Adrenal gland (tissue), 12 donors: ENCODE data around the gene NUP85. TPM values are rescaled to one million over a fixed set of nuclear protein-coding genes. Genes with fewer than 3 reads are reported as not detected.

ENCODE experiments used
- DNase-seq, 7 donors: peaks; one replicate each; pipeline ENCODE4 v3.0.0-alpha.2; 2019 to 2020
- H3K27ac ChIP-seq, 5 donors: fragments of 200-600 bp; sonication (generic) in 4 of 5; 1 replicate in 3 of 5; 2 replicates in 2 of 5; pipeline versions ENCODE4 v1.5.1 to v1.8.0; 2016 to 2020; ENCODE audit warnings: mild to moderate bottlenecking in 1 of 5
- H3K27me3 ChIP-seq: fragments of 200-600 bp; 2 replicates; pipeline ENCODE4 v1.8.0; 2021
- H3K36me3 ChIP-seq, 2 donors: fragments of 200-600 bp; replicated peaks in 1 of 2; 1 replicate in 1 of 2; 2 replicates in 1 of 2; pipeline versions ENCODE4 v1.5.1 to v1.8.0; 2018 to 2022
- H3K4me1 ChIP-seq, 2 donors: fragments of 200-600 bp; replicated peaks in 1 of 2; 1 replicate in 1 of 2; 2 replicates in 1 of 2; pipeline versions ENCODE4 v1.5.1 to v1.8.0; 2018 to 2021
- H3K4me3 ChIP-seq, 4 donors: fragments of 200-600 bp; sonication (generic) in 3 of 4; one replicate each; pipeline ENCODE4 v1.5.1; 2016 to 2018
- H3K9me3 ChIP-seq, 3 donors: fragments of 200-600 bp; sonication (generic) in 1 of 3; replicated peaks in 1 of 3; 1 replicate in 2 of 3; 2 replicates in 1 of 3; pipeline versions ENCODE4 v1.5.1 to v1.8.0; 2016 to 2021
- CTCF ChIP-seq, 6 experiments: fragments of 450-650 bp in 4 of 6; fragments of 200-600 bp in 2 of 6; sonication (generic) in 1 of 6; IDR thresholded peaks; 1 replicate in 5 of 6; 2 replicates in 1 of 6; pipeline versions ENCODE4 v1.5.1 to v1.8.0; 2016 to 2021; ENCODE audit warnings: antibody characterized with exemption in 6 of 6, mild to moderate bottlenecking in 2 of 6, moderate library complexity in 1 of 6
- POLR2A ChIP-seq, 2 donors: fragments of 450-650 bp; IDR thresholded peaks; one replicate each; pipeline ENCODE4 v1.6.1; 2017; ENCODE audit warnings: antibody characterized with exemption in 2 of 2, mild to moderate bottlenecking in 2 of 2, moderate library complexity in 1 of 2
- WGBS, 4 donors: extraction: QIAGEN DNeasy Blood & Tissue Kit in 2 of 4; methylation state at CpG; one replicate each; pipeline versions ENCODE4 v1.1.5 to v1.1.7; 2013 to 2017; 5-methylcytosine and 5-hydroxymethylcytosine counted together
- intact Hi-C, 2 donors: fragments of 100-400 bp; cut with DNase I; formaldehyde crosslinking; loops; one replicate each; pipeline versions ENCODE4 v1.14.1 to v1.15.0; 2022 to 2023
- polyA plus RNA-seq, 3 donors: library from polyadenylated mRNA; stranded (reverse); fragments of 200-250 nt in 2 of 3; fragments of 350-450 nt in 1 of 3; fragmentation: Illumina TruSeq in 1 of 3; extraction: RNeasy Lipid Tissue Mini Kit (QIAGEN cat#74804) in 1 of 3; gene quantifications; one replicate each; pipeline ENCODE4 v1.2.3, GENCODE V29; 2013 to 2014
- total RNA-seq, 9 donors: library from RNA; depleted of rRNA in 4 of 9; stranded (reverse); fragments of >200 nt in 4 of 9; fragments of 120-200 nt in 1 of 9; fragmentation: NEBNext Ultra II Directional in 1 of 9; extraction: Animal tissue kit (Norgen Biotek cat#: 25700) in 1 of 9; gene quantifications; one replicate each; pipeline versions ENCODE4 v1.1.0 to v1.2.4, GENCODE V29; 2013 to 2023
- donor health status: healthy with polysubstance abuse.
- donor health status: Bipolar disorder and iron deficiency.
- donor health status: DM: yes; HTN: yes; CAD: no.
- donor health status: DM: no; HTN: no; CAD: no.
- donor health status: DM: no; HTN: no; CAD: no.
- donor health status: DM: yes; HTN: yes; CAD: no.

The NUP85 gene
- total and polyA plus RNA-seq, 12 donors: 18.7 to 53.8 (median 33.5) TPM

- H3K9me3 ChIP-seq: no peaks in the 10 kb centered on the region
- H3K4me1 ChIP-seq: no peaks in the 10 kb centered on the region
- no peaks in the 10 kb centered on the region for H3K27me3 ChIP-seq
- no peak for TF ChIP-seq POLR2A (IDR thresholded peaks at IDR 0.05)
- no peak for TF ChIP-seq CTCF (IDR thresholded peaks at IDR 0.05)
- intact Hi-C loops: no loop called here
- peak overlapping the region in 3 of 5 donors; percentile 16 to 67 (median 54) for H3K27ac ChIP-seq
- no peak overlapping the region for H3K4me3 ChIP-seq
- H3K36me3 ChIP-seq: peaks cover 0 to 86% of the 10 kb centered on the region in 2 donors
- DNase-seq: no peak
- 78 to 85% (median 81%) methylated on average over 14 to 17 of the region's 17 CpGs for WGBS, 4 donors
Measured at GRCh38 chr17:75242461-75243042, 37.1 kb downstream of the NUP85 start.

GRCh38 chr17:75244133-75244866, 38.8 kb downstream of the NUP85 start:
- Histone ChIP-seq H3K27me3 (no peaks in the 10 kb centered on the region), H3K36me3 (peaks cover 0 to 70% of the 10 kb centered on the region in 2 donors), H3K27ac (no peak overlapping the region), H3K9me3 (no peaks in the 10 kb centered on the region), H3K4me3 (no peak overlapping the region), H3K4me1 (no peaks in the 10 kb centered on the region)
- WGBS, 4 donors: 83 to 89% (median 87%) methylated on average over 22 of the region's 22 CpGs
- DNase-seq: no peak
- intact Hi-C loops: no loop called here
- TF ChIP-seq CTCF (IDR thresholded peaks at IDR 0.05) (no peak), POLR2A (IDR thresholded peaks at IDR 0.05) (no peak)

GRCh38 chr17:75245011-75245410, 39.5 kb downstream of the NUP85 start:
- intact Hi-C loops: no loop called here

More at GRCh38 chr17:75245011-75245410, 39.5 kb downstream of the NUP85 start:
- no peak overlapping the region for H3K4me3 ChIP-seq
- no peak for DNase-seq
- H3K27me3 ChIP-seq: no peaks in the 10 kb centered on the region
- H3K9me3 ChIP-seq: no peaks in the 10 kb centered on the region
- H3K36me3 ChIP-seq: peaks cover 0 to 63% of the 10 kb centered on the region in 2 donors
- 87 to 93% (median 89%) methylated on average over 6 of the region's 6 CpGs for WGBS, 4 donors
- no peak for TF ChIP-seq CTCF (IDR thresholded peaks at IDR 0.05)
- TF ChIP-seq POLR2A (IDR thresholded peaks at IDR 0.05): no peak
- no peak overlapping the region for H3K27ac ChIP-seq
- H3K4me1 ChIP-seq: no peaks in the 10 kb centered on the region
